ENCODE measurements around the gene SH3D19. TPM values are rescaled to one million over a fixed set of nuclear protein-coding genes. Genes with fewer than 3 reads are reported as not detected.

SH3D19 gene
- total RNA-seq, 4 donors from 2014 or later: 35.1 to 113 (median 38.6) TPM

- no peaks in the 10 kb centered on the region for H3K4me1 ChIP-seq
- no peak overlapping the region for H3K27ac ChIP-seq
- DNase-seq: no peak
- H3K27me3 ChIP-seq: no peaks in the 10 kb centered on the region
- no peak for TF ChIP-seq CTCF (IDR thresholded peaks at IDR 0.05)
- TF ChIP-seq POLR2A (IDR thresholded peaks at IDR 0.05): no peak
- H3K36me3 ChIP-seq: no peaks in the 10 kb centered on the region
- no peak overlapping the region for H3K4me3 ChIP-seq
- 89 to 96% methylated on average over 2 of the region's 2 CpGs for WGBS, 2 donors
- intact Hi-C loops (cut with DNase I): no loop called here
- H3K9me3 ChIP-seq: no peaks in the 10 kb centered on the region
These were observed 19.5 kb upstream of the SH3D19 start for GRCh38 chr4:151344948-151345347.

DNA sequence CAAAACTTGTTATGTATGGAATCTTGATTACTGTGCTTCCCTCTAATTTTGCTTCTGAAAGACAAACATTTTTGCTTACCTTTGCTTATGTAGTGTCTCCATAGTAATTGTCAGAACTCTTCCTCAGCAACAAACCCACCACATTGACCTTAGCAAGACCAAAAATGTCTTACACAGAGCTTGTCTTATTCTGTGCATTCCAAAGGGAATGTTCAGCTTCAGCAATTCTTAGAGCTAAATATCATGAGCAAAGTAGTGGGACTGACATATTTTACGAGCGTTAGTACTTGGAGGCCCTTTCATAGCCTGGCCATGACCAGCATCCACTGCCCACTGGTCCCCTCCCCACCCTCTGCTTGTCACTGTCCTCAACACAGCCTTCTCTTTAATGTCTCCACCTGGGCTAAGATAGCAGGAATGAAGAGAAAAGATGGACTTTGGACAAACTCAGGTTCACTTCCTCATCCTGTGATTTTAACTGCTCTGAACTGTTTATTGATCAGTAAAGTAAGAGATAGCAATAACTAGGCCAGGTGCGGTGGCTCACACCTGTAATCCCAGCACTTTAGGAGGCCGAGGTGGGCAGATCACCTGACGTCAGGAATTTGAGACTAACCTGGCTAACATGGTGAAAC lies 15.5 kb upstream of the SH3D19 start:
- DNase-seq: no peak
- no peaks in the 10 kb centered on the region for H3K27me3 ChIP-seq
- no peaks in the 10 kb centered on the region for H3K9me3 ChIP-seq
- no peak overlapping the region for H3K4me3 ChIP-seq
- H3K27ac ChIP-seq: no peak overlapping the region
- WGBS, 2 donors: 82 to 100% methylated on average over 3 to 5 of the region's 5 CpGs
- TF ChIP-seq POLR2A (IDR thresholded peaks at IDR 0.05) (no peak), CTCF (IDR thresholded peaks at IDR 0.05) (no peak)
- no peaks in the 10 kb centered on the region for H3K36me3 ChIP-seq
- intact Hi-C loops (cut with DNase I): no loop called here
- no peaks in the 10 kb centered on the region for H3K4me1 ChIP-seq

- Histone ChIP-seq H3K4me3 (no peak overlapping the region), H3K27me3 (no peaks in the 10 kb centered on the region), H3K36me3 (no peaks in the 10 kb centered on the region), H3K4me1 (no peaks in the 10 kb centered on the region), H3K9me3 (no peaks in the 10 kb centered on the region), H3K27ac (no peak overlapping the region)
- 65 to 77% methylated on average over 2 of the region's 2 CpGs for WGBS, 2 donors
- intact Hi-C loops (cut with DNase I): no loop called here
- no peak for TF ChIP-seq CTCF (IDR thresholded peaks at IDR 0.05)
- TF ChIP-seq POLR2A (IDR thresholded peaks at IDR 0.05): no peak
- DNase-seq: no peak
These were observed 14.1 kb upstream of the SH3D19 start for GRCh38 chr4:151339467-151339866.

DNA sequence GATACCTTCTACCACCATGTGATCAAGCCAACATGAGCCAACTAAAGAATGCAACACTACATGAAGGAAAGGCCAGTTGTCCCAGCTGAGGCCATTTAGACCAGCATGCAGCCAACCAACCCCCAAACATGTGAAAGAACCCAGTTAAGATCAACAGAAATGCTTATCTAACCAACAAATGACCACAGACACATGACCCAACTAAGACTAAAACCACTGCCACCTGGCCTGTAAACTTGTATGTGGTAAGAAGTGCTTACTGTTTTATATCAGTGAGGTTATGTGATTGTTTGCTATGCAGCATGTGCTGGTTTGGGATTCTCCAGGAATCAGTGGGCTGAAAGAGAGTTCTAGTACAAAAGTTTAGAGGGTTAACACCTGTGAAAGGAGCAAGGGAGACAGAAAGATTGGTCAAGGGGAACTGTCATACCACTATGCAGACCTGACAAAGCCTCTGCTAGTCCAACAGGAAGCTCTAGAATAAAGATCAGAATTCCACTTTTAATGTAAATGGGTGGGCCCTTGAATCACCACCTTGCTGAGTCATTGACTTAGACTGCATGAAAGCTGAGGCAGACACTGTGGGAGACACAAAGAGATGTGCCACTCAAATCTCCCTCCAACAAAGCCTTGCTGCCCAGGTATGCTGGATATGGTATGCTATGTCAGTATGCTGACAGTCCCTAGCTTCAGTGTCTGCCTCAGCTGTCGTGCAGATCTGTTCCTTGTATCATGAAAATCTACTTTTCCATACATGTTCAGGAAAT lies 6.1 kb upstream of the SH3D19 start:
- Histone ChIP-seq H3K27me3 (no peaks in the 10 kb centered on the region), H3K27ac (peak overlapping the region in 2 of 4 donors; percentile 0 to 31), H3K4me3 (no peak overlapping the region), H3K4me1 (peaks cover 0 to 16% (median 0%) of the 10 kb centered on the region in 3 donors), H3K36me3 (no peaks in the 10 kb centered on the region), H3K9me3 (no peaks in the 10 kb centered on the region)
- TF ChIP-seq CTCF (IDR thresholded peaks at IDR 0.05): no peak
- intact Hi-C loops (cut with DNase I): no loop called here
- WGBS, 2 donors: 90% methylated on average over 1 of the region's 1 CpG; no CpG with 5 or more reads in 1 of the 2 donors
- DNase-seq: no peak

- H3K27me3 ChIP-seq: peaks cover 0 to 13% (median 0%) of the 10 kb centered on the region in 4 donors
- TF ChIP-seq CTCF (IDR thresholded peaks at IDR 0.05) (no peak), POLR2A (IDR thresholded peaks at IDR 0.05) (no peak)
- H3K4me3 ChIP-seq: no peak overlapping the region
- peak overlapping the region in 1 of 4 donors; percentile 15 for H3K27ac ChIP-seq
- H3K9me3 ChIP-seq: no peaks in the 10 kb centered on the region
- no peak for DNase-seq
- peaks cover 0 to 25% (median 0%) of the 10 kb centered on the region in 3 donors for H3K4me1 ChIP-seq
- no peaks in the 10 kb centered on the region for H3K36me3 ChIP-seq
- 60 to 71% methylated on average over 4 of the region's 4 CpGs for WGBS, 2 donors
- intact Hi-C loops (cut with DNase I): no loop called here
These were observed 4.0 kb upstream of the SH3D19 start for GRCh38 chr4:151329217-151330007.

Data from esophagus squamous epithelium (tissue), 5 donors.